Measurements from ENCODE around the gene GRID1.

DNA sequence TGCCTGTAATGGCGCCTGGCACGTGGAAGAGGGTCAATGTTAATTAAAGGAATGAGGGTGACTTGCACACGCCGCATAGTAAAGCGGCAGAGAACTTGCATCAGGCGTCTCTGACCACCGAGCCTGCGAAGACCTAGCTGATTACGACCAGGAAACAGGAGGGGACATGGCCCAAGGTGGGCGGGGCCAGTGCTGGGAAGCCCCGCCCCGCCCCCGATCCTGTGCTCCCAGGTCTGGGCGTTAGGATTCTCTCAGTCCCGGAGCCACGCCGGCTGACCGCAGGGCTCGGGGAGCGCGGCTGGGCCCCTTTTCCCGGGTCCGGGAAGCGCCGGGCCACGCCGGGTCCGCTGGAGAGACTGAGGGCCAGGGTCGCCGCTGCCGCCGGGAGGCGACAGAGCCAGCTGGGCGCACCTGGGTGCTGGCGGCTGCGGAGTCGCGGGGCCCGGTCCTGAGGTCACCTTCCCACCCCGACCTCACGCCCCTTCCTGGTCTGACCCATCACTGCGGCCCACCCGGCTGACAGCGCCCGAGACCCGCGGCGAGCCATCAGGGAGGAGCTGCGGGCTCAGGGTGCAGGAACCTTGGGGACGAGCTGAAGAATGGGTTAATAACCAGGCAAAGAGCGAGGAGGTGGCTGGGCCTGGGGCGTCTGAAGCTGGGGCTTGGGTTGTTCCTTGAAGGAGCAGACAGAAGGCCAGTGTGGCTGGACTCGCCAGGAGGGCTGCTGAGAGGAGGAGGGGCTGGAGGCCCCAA is 23.0 kb upstream of the GRID1 start:
- TF ChIP-seq SUZ12 (IDR thresholded peaks at IDR 0.05; ENCODE audit: extremely low read depth, insufficient read depth, insufficient read length) (no peak), YY1 (IDR thresholded peaks at IDR 0.05; ENCODE audit: insufficient read depth, insufficient read length) (no peak), ZNF274 (IDR thresholded peaks at IDR 0.05; ENCODE audit: low read depth, low read length) (no peak)
